Vagina (tissue), 2 donors: ENCODE data around the gene DDX28.

Experiments
- POLR2A ChIP-seq, 2 donors: fragments of 450-650 bp; IDR thresholded peaks; one replicate each; pipeline ENCODE4 v1.6.1; 2017; ENCODE audit warnings: antibody characterized with exemption in 2 of 2, mild to moderate bottlenecking in 2 of 2, moderate library complexity in 2 of 2
- TF ChIP-seq, protein P1 (sequence below), 3 experiments: fragments of 450-650 bp in 2 of 3; fragments of 200-600 bp in 1 of 3; sonication (generic) in 1 of 3; IDR thresholded peaks; one replicate each; pipeline ENCODE4 v1.5.1; 2017 to 2019; ENCODE audit warnings: antibody characterized with exemption in 3 of 3, mild to moderate bottlenecking in 2 of 3, moderate library complexity in 2 of 3

DNA sequence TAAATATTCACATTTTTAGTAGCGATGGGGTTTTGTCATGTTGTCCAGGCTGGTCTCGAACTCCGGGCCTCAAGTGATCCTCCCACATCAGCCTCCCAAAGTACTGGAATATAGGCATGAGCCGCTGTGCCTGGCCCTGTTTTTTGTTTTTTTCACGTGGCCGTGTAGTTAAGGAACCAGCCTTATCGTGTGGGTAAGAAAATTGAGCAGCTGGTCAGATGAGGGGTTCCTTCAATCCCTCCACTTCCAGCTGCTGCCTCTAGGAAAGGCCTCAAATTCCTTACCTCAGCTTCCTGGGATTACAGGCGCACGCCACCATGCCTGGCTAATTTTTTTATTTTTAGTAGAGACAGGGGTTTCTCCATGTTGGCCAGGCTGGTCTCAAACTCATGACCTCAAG lies 17.8 kb downstream of the DDX28 start:
- TF ChIP-seq, protein P1, sequence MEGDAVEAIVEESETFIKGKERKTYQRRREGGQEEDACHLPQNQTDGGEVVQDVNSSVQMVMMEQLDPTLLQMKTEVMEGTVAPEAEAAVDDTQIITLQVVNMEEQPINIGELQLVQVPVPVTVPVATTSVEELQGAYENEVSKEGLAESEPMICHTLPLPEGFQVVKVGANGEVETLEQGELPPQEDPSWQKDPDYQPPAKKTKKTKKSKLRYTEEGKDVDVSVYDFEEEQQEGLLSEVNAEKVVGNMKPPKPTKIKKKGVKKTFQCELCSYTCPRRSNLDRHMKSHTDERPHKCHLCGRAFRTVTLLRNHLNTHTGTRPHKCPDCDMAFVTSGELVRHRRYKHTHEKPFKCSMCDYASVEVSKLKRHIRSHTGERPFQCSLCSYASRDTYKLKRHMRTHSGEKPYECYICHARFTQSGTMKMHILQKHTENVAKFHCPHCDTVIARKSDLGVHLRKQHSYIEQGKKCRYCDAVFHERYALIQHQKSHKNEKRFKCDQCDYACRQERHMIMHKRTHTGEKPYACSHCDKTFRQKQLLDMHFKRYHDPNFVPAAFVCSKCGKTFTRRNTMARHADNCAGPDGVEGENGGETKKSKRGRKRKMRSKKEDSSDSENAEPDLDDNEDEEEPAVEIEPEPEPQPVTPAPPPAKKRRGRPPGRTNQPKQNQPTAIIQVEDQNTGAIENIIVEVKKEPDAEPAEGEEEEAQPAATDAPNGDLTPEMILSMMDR (IDR thresholded peaks at IDR 0.05), result no peak
- no peak for TF ChIP-seq POLR2A (IDR thresholded peaks at IDR 0.05)
